ENCODE measurements around the gene KIDINS220. TPM values are rescaled to one million over a fixed set of nuclear protein-coding genes. Genes with fewer than 3 reads are reported as not detected.

Gene KIDINS220
- total RNA-seq, 6 experiments from 2014 or later, result 17.0 to 24.8 (median 21.5) TPM

GRCh38 chr2:8753609-8754008 lies 83.8 kb downstream of the KIDINS220 start:
- Histone ChIP-seq H3K4me3 (no peak overlapping the region), H3K4me1 (no peaks in the 10 kb centered on the region), H3K9me3 (peaks cover 0 to 8% (median 0%) of the 10 kb centered on the region in 4 donors), H3K27me3 (no peaks in the 10 kb centered on the region), H3K36me3 (peaks cover 0 to 5% (median 0%) of the 10 kb centered on the region in 4 donors), H3K27ac (no peak overlapping the region)
- TF ChIP-seq POLR2A (IDR thresholded peaks at IDR 0.05) (no peak), CTCF (IDR thresholded peaks at IDR 0.05) (no peak)
- 96% methylated on average over 3 of the region's 3 CpGs for WGBS (ENCODE audit: insufficient coverage, low coverage, low lambda C conversion rate, missing lambda C conversion rate)
- DNase-seq (no peak), ATAC-seq (no peak)
- intact Hi-C loops (cut with DNase I), result no loop called here

- Histone ChIP-seq H3K4me3 (no peak overlapping the region), H3K4me1 (no peaks in the 10 kb centered on the region), H3K27ac (no peak overlapping the region), H3K27me3 (no peaks in the 10 kb centered on the region), H3K9me3 (peaks cover 0 to 8% (median 0%) of the 10 kb centered on the region in 4 donors), H3K36me3 (peaks cover 0 to 7% (median 0%) of the 10 kb centered on the region in 4 donors)
- TF ChIP-seq POLR2A (IDR thresholded peaks at IDR 0.05), result no peak
- no peak for TF ChIP-seq CTCF (IDR thresholded peaks at IDR 0.05)
- intact Hi-C loops (cut with DNase I), result no loop called here
- 93% methylated on average over 3 of the region's 4 CpGs for WGBS (ENCODE audit: insufficient coverage, low coverage, low lambda C conversion rate, missing lambda C conversion rate)
- DNase-seq, result no peak
- no peak for ATAC-seq
Measured at GRCh38 chr2:8752385-8752784, 85.0 kb downstream of the KIDINS220 start.

GRCh38 chr2:8750221-8750620 lies 87.2 kb downstream of the KIDINS220 start:
- no peak for TF ChIP-seq POLR2A (IDR thresholded peaks at IDR 0.05)
- TF ChIP-seq CTCF (IDR thresholded peaks at IDR 0.05), result no peak
- ATAC-seq (no peak), DNase-seq (no peak)
- H3K27ac ChIP-seq, result no peak overlapping the region
- no peaks in the 10 kb centered on the region for H3K4me1 ChIP-seq
- H3K27me3 ChIP-seq, result no peaks in the 10 kb centered on the region
- no peaks in the 10 kb centered on the region for H3K9me3 ChIP-seq
- intact Hi-C loops (cut with DNase I), result no loop called here
- WGBS (ENCODE audit: insufficient coverage, low coverage, low lambda C conversion rate, missing lambda C conversion rate), result 89% methylated on average over 5 of the region's 7 CpGs
- no peak overlapping the region for H3K4me3 ChIP-seq
- H3K36me3 ChIP-seq, result peaks cover 0 to 14% (median 1%) of the 10 kb centered on the region in 4 donors

GRCh38 chr2:8743261-8743660 lies 94.2 kb downstream of the KIDINS220 start:
- 100% methylated on average over 2 of the region's 6 CpGs for WGBS (ENCODE audit: insufficient coverage, low coverage, low lambda C conversion rate, missing lambda C conversion rate)
- peaks cover 0 to 21% (median 1%) of the 10 kb centered on the region in 4 donors for H3K36me3 ChIP-seq

More at GRCh38 chr2:8743261-8743660, 94.2 kb downstream of the KIDINS220 start:
- Histone ChIP-seq H3K4me1 (no peaks in the 10 kb centered on the region), H3K27ac (no peak overlapping the region), H3K27me3 (no peaks in the 10 kb centered on the region), H3K4me3 (no peak overlapping the region), H3K9me3 (no peaks in the 10 kb centered on the region)
- ATAC-seq (no peak), DNase-seq (no peak)
- TF ChIP-seq POLR2A (IDR thresholded peaks at IDR 0.05), result no peak
- TF ChIP-seq CTCF (IDR thresholded peaks at IDR 0.05), result no peak
- intact Hi-C loops (cut with DNase I), result no loop called here

Data from right lobe of liver (tissue), 6 donors.